ENCODE data around the gene KCNB1.
"Not testable (repeated sequence)": the region's sequence is repeated elsewhere in the genome, so short reads cannot be mapped to it uniquely, and the experiment has no call there.

Gene KCNB1

GRCh38 chr20:49431329-49431728 lies 51.1 kb downstream of the KCNB1 start:
- no peak for DNase-seq

- DNase-seq: no peak
Measured at GRCh38 chr20:49430320-49430719, 52.1 kb downstream of the KCNB1 start.

GRCh38 chr20:49427751-49428518 lies 54.5 kb downstream of the KCNB1 start:
- no peak for DNase-seq

- no peak for DNase-seq
Measured at GRCh38 chr20:49426873-49427272, 55.6 kb downstream of the KCNB1 start.

- no peak for DNase-seq
Measured at GRCh38 chr20:49426395-49426794, 56.1 kb downstream of the KCNB1 start.

GRCh38 chr20:49424536-49424935 lies 57.9 kb downstream of the KCNB1 start:
- no peak for DNase-seq

- no peak for DNase-seq
Measured at GRCh38 chr20:49422161-49422560, 60.3 kb downstream of the KCNB1 start.

- DNase-seq: no peak
Measured at GRCh38 chr20:49420811-49421295, 61.6 kb downstream of the KCNB1 start.

GRCh38 chr20:49420292-49420691 lies 62.2 kb downstream of the KCNB1 start:
- DNase-seq: no peak

- DNase-seq: no peak
Measured at GRCh38 chr20:49419785-49420184, 62.7 kb downstream of the KCNB1 start.

GRCh38 chr20:49418809-49419208 lies 63.7 kb downstream of the KCNB1 start:
- DNase-seq: no peak

GRCh38 chr20:49417843-49418555 lies 64.5 kb downstream of the KCNB1 start:
- DNase-seq: no peak

- DNase-seq: no peak
Measured at GRCh38 chr20:49415668-49416044, 66.8 kb downstream of the KCNB1 start.

- no peak for DNase-seq
Measured at GRCh38 chr20:49415005-49415667, 67.3 kb downstream of the KCNB1 start.

GRCh38 chr20:49413677-49414076 lies 68.8 kb downstream of the KCNB1 start:
- no peak for DNase-seq

- DNase-seq: no peak
Measured at GRCh38 chr20:49412953-49413352, 69.5 kb downstream of the KCNB1 start.

- no peak for DNase-seq
Measured at GRCh38 chr20:49412254-49412653, 70.2 kb downstream of the KCNB1 start.

GRCh38 chr20:49411221-49411925 lies 71.1 kb downstream of the KCNB1 start:
- DNase-seq: no peak

GRCh38 chr20:49409975-49410621 lies 72.4 kb downstream of the KCNB1 start:
- DNase-seq: not testable (repeated sequence)

- DNase-seq: no peak
Measured at GRCh38 chr20:49409302-49409974, 73.0 kb downstream of the KCNB1 start.

GRCh38 chr20:49408509-49409104 lies 73.9 kb downstream of the KCNB1 start:
- no peak for DNase-seq

- DNase-seq: no peak
Measured at GRCh38 chr20:49406666-49407065, 75.8 kb downstream of the KCNB1 start.
